Fibroblast of gingiva (primary cell): ENCODE data around the gene NEDD4L.
"Not testable (repeated sequence)": the region's sequence is repeated elsewhere in the genome, so short reads cannot be mapped to it uniquely, and the experiment has no call there.

Experiments used
- DNase-seq: peaks from one replicate; pipeline ENCODE4 v3.0.0-alpha.2; 2011; ENCODE audit warnings: low read depth

Gene NEDD4L

GRCh38 chr18:58043491-58044369, at the start of gene NEDD4L:
Gene NEDD4L, plus strand, starts transcription at chr18:58044226. Its CDS starts 435 bp downstream, at chr18:58044661.
- peak; percentile 75 for DNase-seq

- DNase-seq = no peak
Measured at GRCh38 chr18:57995331-57995730, 48.7 kb upstream of the NEDD4L start.

GRCh38 chr18:57996894-57997293, 47.1 kb upstream of the NEDD4L start:
- DNase-seq = not testable (repeated sequence)

GRCh38 chr18:57997820-57998219, 46.2 kb upstream of the NEDD4L start:
- no peak for DNase-seq

GRCh38 chr18:57998461-57998860, 45.6 kb upstream of the NEDD4L start:
- no peak for DNase-seq

- peak; percentile 51 for DNase-seq
Measured at GRCh38 chr18:58004317-58004716, 39.7 kb upstream of the NEDD4L start.

GRCh38 chr18:58005011-58005410, 39.0 kb upstream of the NEDD4L start:
- peak; percentile 9 for DNase-seq

GRCh38 chr18:58005885-58006523, 38.0 kb upstream of the NEDD4L start:
- DNase-seq = peak; percentile 64

GRCh38 chr18:58009166-58009565, 34.9 kb upstream of the NEDD4L start:
- peak; percentile 58 for DNase-seq

- DNase-seq = no peak
Measured at GRCh38 chr18:58010265-58010664, 33.8 kb upstream of the NEDD4L start.

GRCh38 chr18:58012356-58012755, 31.7 kb upstream of the NEDD4L start:
- no peak for DNase-seq

- DNase-seq = no peak
Measured at GRCh38 chr18:58013241-58014211, 30.5 kb upstream of the NEDD4L start.

- no peak for DNase-seq
Measured at GRCh38 chr18:58015065-58015780, 28.8 kb upstream of the NEDD4L start.

GRCh38 chr18:58017267-58017666, 26.8 kb upstream of the NEDD4L start:
- no peak for DNase-seq

- no peak for DNase-seq
Measured at GRCh38 chr18:58020567-58021107, 23.4 kb upstream of the NEDD4L start.

- DNase-seq = no peak
Measured at GRCh38 chr18:58021504-58021903, 22.5 kb upstream of the NEDD4L start.

GRCh38 chr18:58023108-58023507, 20.9 kb upstream of the NEDD4L start:
- DNase-seq = no peak

GRCh38 chr18:58024139-58024538, 19.9 kb upstream of the NEDD4L start:
- DNase-seq = no peak

- DNase-seq = no peak
Measured at GRCh38 chr18:58025205-58025604, 18.8 kb upstream of the NEDD4L start.

GRCh38 chr18:58025733-58026132, 18.3 kb upstream of the NEDD4L start:
- DNase-seq = no peak

GRCh38 chr18:58026395-58026794, 17.6 kb upstream of the NEDD4L start:
- DNase-seq = no peak
